Heart left ventricle (tissue), 16 donors: Measurements from ENCODE around the gene EPS8. TPM values are rescaled to one million over a fixed set of nuclear protein-coding genes. Genes with fewer than 3 reads are reported as not detected.

ENCODE experiments used
- ATAC-seq, 4 donors: fragments of 200-7000 bp; cut with Tn5 transposase; one replicate each; pipeline ENCODE4 v1.9.1; 2020 to 2022; ENCODE audit warnings: moderate library complexity in 4 of 4, mild to moderate bottlenecking in 3 of 4, moderate number of reproducible peaks in 1 of 4
- DNase-seq, 5 donors: peaks; one replicate each; pipeline ENCODE4 v3.0.0-alpha.2; 2020
- H3K27ac ChIP-seq, 12 donors: fragments of 200-600 bp; sonication (generic) in 4 of 12; one replicate each; pipeline versions ENCODE4 v1.5.0 to v1.8.0; 2016 to 2022; ENCODE audit warnings: mild to moderate bottlenecking in 2 of 12
- H3K27me3 ChIP-seq, 9 donors: fragments of 200-600 bp; sonication (generic) in 2 of 9; one replicate each; pipeline versions ENCODE4 v1.5.1 to v1.8.0; 2016 to 2022; ENCODE audit warnings: mild to moderate bottlenecking in 3 of 9
- H3K36me3 ChIP-seq, 9 donors: fragments of 200-600 bp; sonication (generic) in 2 of 9; one replicate each; pipeline versions ENCODE4 v1.5.0 to v1.8.0; 2018 to 2022; ENCODE audit warnings: mild to moderate bottlenecking in 2 of 9
- H3K4me1 ChIP-seq, 12 donors: fragments of 200-600 bp; sonication (generic) in 4 of 12; one replicate each; pipeline versions ENCODE4 v1.5.0 to v1.8.0; 2016 to 2022; ENCODE audit warnings: mild to moderate bottlenecking in 3 of 12
- H3K4me3 ChIP-seq, 12 donors: fragments of 200-600 bp; sonication (generic) in 4 of 12; one replicate each; pipeline versions ENCODE4 v1.5.0 to v1.8.0; 2017 to 2022; ENCODE audit warnings: mild to moderate bottlenecking in 9 of 12, moderate library complexity in 4 of 12
- H3K9me3 ChIP-seq, 12 donors: fragments of 200-600 bp; sonication (generic) in 4 of 12; one replicate each; pipeline versions ENCODE4 v1.5.0 to v1.8.0; 2016 to 2022; ENCODE audit warnings: mild to moderate bottlenecking in 1 of 12
- CTCF ChIP-seq, 12 donors: fragments of 200-600 bp; sonication (generic) in 4 of 12; IDR thresholded peaks; one replicate each; pipeline versions ENCODE4 v1.5.0 to v1.8.0; 2018 to 2022; ENCODE audit warnings: antibody characterized with exemption in 12 of 12, mild to moderate bottlenecking in 5 of 12
- POLR2A ChIP-seq, 2 donors: fragments of 450-650 bp; IDR thresholded peaks; one replicate each; pipeline ENCODE4 v1.6.1; 2017; ENCODE audit warnings: antibody characterized with exemption in 2 of 2, mild to moderate bottlenecking in 2 of 2, moderate library complexity in 2 of 2
- WGBS, 4 donors: extraction: QIAGEN DNeasy Blood & Tissue Kit in 2 of 4; methylation state at CpG; one replicate each; pipeline versions ENCODE4 v1.1.5 to v1.1.7; 2013 to 2018; 5-methylcytosine and 5-hydroxymethylcytosine counted together
- intact Hi-C, 10 donors: fragments of 100-400 bp; cut with DNase I; formaldehyde crosslinking; loops; one replicate each; pipeline versions ENCODE4 v1.11.1 to v1.14.2; 2022
- polyA plus RNA-seq, 2 donors: library from polyadenylated mRNA; stranded (reverse); fragments of 200-250 nt; gene quantifications; one replicate each; pipeline ENCODE4 v1.2.3, GENCODE V29; 2013
- total RNA-seq, 9 donors: library from RNA; depleted of rRNA in 2 of 9; stranded (reverse); fragments of >200 nt in 2 of 9; fragmentation: NEBNext Ultra II Directional in 3 of 9; extraction: Animal tissue kit (Norgen Biotek cat#: 25700) in 3 of 9; gene quantifications; one replicate each; pipeline versions ENCODE4 v1.1.0 to v1.2.4, GENCODE V29; 2016 to 2023
- donor health status: ischemic (EF 13 %, LVEDD 7.1; RV severe dilation, severe dysfunction).
- donor health status: healthy with polysubstance abuse.
- donor health status: DM: no; HTN: yes; CAD: no.
- donor health status: DM: no; HTN: no; CAD: no.
- donor health status: ischemic (EF 25% LVEDD 6.9; RV normal size, moderate dysfunction).
- donor health status: ischemic (EF 25% LVEDD 5.7; RV mildly dilated, moderate dysfunction).
- donor health status: healthy.
- donor health status: DM: yes; HTN: yes; CAD: no.
- donor health status: ischemic (EF 35%, LVEDD 5.7; RV mildly dilated, moderate dysfunction).
- donor health status: nonischemic (EF 11% LVEDD 7.7; RV severe dilation, severe dysfunction).
- donor health status: DM: yes; HTN: yes; CAD: no.
- donor health status: PGD.
- donor health status: ischemic (EF 29% LVEDD 5.4; RV normal size, mild dysfunction).
- donor health status: nonischemic (EF 23%, LVEDD 6.1; RV moderate dilation, normal function).

The EPS8 gene
- total and polyA plus RNA-seq, 11 donors: 11.7 to 56.0 (median 20.9) TPM

- peaks cover 0 to 15% (median 0%) of the 10 kb centered on the region in 9 donors for H3K27me3 ChIP-seq
- H3K9me3 ChIP-seq: no peaks in the 10 kb centered on the region
- ATAC-seq (no peak), DNase-seq (no peak)
- H3K4me3 ChIP-seq: no peak overlapping the region
- H3K4me1 ChIP-seq: peaks cover 0 to 6% (median 0%) of the 10 kb centered on the region in 12 donors
- intact Hi-C loops: loop anchor here in 8 of 10 donors (5.0 to 10.0 kb wide), 4 partner anchors 46 to 306 kb away; no protein-coding TSS in a partner anchor
- H3K36me3 ChIP-seq: peaks cover 0 to 14% (median 0%) of the 10 kb centered on the region in 9 donors
- 59 to 84% (median 67%) methylated on average over 1 of the region's 1 CpG for WGBS, 4 donors
- H3K27ac ChIP-seq: no peak overlapping the region
- TF ChIP-seq POLR2A (IDR thresholded peaks at IDR 0.05) (no peak), CTCF (IDR thresholded peaks at IDR 0.05) (no peak)
These were observed 208.8 kb downstream of the EPS8 start for GRCh38 chr12:15580431-15580830.

GRCh38 chr12:15575671-15576541 lies 213.3 kb downstream of the EPS8 start:
- Histone ChIP-seq H3K27me3 (peaks cover 0 to 7% (median 0%) of the 10 kb centered on the region in 9 donors), H3K27ac (no peak overlapping the region), H3K4me1 (peaks cover 0 to 6% (median 0%) of the 10 kb centered on the region in 12 donors), H3K9me3 (peaks cover 0 to 3% (median 0%) of the 10 kb centered on the region in 12 donors), H3K4me3 (no peak overlapping the region), H3K36me3 (peaks cover 0 to 9% (median 0%) of the 10 kb centered on the region in 9 donors)
- intact Hi-C loops: loop anchor here in 2 of 10 donors (5.0 kb wide), 2 partner anchors 39 to 44 kb away; no protein-coding TSS in a partner anchor
- ATAC-seq: peak in 1 of 4 donors; percentile 59
- TF ChIP-seq POLR2A (IDR thresholded peaks at IDR 0.05) (no peak), CTCF (IDR thresholded peaks at IDR 0.05) (no peak)
- DNase-seq: no peak
- 57 to 72% (median 58%) methylated on average over 3 of the region's 3 CpGs for WGBS, 4 donors

- WGBS, 4 donors: 90 to 97% (median 95%) methylated on average over 1 of the region's 1 CpG
- intact Hi-C loops: no loop called here
These were observed 214.8 kb downstream of the EPS8 start for GRCh38 chr12:15574353-15574752.

More at GRCh38 chr12:15574353-15574752, 214.8 kb downstream of the EPS8 start:
- ATAC-seq (no peak), DNase-seq (no peak)
- Histone ChIP-seq H3K36me3 (no peaks in the 10 kb centered on the region), H3K4me1 (peaks cover 0 to 11% (median 0%) of the 10 kb centered on the region in 12 donors), H3K4me3 (no peak overlapping the region), H3K9me3 (peaks cover 0 to 3% (median 0%) of the 10 kb centered on the region in 12 donors), H3K27ac (no peak overlapping the region), H3K27me3 (peaks cover 0 to 7% (median 0%) of the 10 kb centered on the region in 9 donors)
- TF ChIP-seq POLR2A (IDR thresholded peaks at IDR 0.05) (no peak), CTCF (IDR thresholded peaks at IDR 0.05) (no peak)

Other genes with a start within 250 kb of the EPS8 start
- 100 to 1,000 TPM in 6 of 9 donors, 10 to 100 TPM in 3; 61.6 to 176 (median 111) TPM for gene STRAP, start 93.0 kb upstream of the EPS8 start, total RNA-seq
- 100 to 1,000 TPM; 148 to 237 TPM for gene STRAP, start 93.0 kb upstream of the EPS8 start, polyA plus RNA-seq
- gene DERA, start 121.9 kb upstream of the EPS8 start, total RNA-seq: 10 to 100 TPM; 21.4 to 44.3 (median 23.8) TPM
- gene DERA, start 121.9 kb upstream of the EPS8 start, polyA plus RNA-seq: 10 to 100 TPM; 19.0 to 30.6 TPM